Measurements from ENCODE around the gene CNTNAP2. TPM values are rescaled to one million over a fixed set of nuclear protein-coding genes. Genes with fewer than 3 reads are reported as not detected.

CNTNAP2 gene
- total RNA-seq, 6 experiments from 2014 or later, result 0.07 to 0.13 (median 0.12) TPM; not detected in 3

- H3K36me3 Mint-ChIP-seq (ENCODE audit: low read depth), result no peaks in the 10 kb centered on the region
- H3K27me3 Mint-ChIP-seq (ENCODE audit: insufficient read depth), result no peaks in the 10 kb centered on the region
- H3K27ac Mint-ChIP-seq, result no peak overlapping the region
- no peaks in the 10 kb centered on the region for H3K4me1 Mint-ChIP-seq (ENCODE audit: low read depth)
- TF ChIP-seq, protein P1, sequence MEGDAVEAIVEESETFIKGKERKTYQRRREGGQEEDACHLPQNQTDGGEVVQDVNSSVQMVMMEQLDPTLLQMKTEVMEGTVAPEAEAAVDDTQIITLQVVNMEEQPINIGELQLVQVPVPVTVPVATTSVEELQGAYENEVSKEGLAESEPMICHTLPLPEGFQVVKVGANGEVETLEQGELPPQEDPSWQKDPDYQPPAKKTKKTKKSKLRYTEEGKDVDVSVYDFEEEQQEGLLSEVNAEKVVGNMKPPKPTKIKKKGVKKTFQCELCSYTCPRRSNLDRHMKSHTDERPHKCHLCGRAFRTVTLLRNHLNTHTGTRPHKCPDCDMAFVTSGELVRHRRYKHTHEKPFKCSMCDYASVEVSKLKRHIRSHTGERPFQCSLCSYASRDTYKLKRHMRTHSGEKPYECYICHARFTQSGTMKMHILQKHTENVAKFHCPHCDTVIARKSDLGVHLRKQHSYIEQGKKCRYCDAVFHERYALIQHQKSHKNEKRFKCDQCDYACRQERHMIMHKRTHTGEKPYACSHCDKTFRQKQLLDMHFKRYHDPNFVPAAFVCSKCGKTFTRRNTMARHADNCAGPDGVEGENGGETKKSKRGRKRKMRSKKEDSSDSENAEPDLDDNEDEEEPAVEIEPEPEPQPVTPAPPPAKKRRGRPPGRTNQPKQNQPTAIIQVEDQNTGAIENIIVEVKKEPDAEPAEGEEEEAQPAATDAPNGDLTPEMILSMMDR (IDR thresholded peaks at IDR 0.05), result no peak
- no peak overlapping the region for H3K4me3 Mint-ChIP-seq
- peaks cover 50% of the 10 kb centered on the region for H3K9me3 Mint-ChIP-seq
- no peak for DNase-seq
Observed at GRCh38 chr7:147904219-147904576, 1787.6 kb downstream of the CNTNAP2 start.

- no peak for DNase-seq
- Mint-ChIP-seq H3K27me3 (ENCODE audit: insufficient read depth) (no peaks in the 10 kb centered on the region; the same call in 1 of the 2 replicates), H3K27ac (no peak overlapping the region), H3K4me3 (no peak overlapping the region), H3K36me3 (ENCODE audit: low read depth) (no peaks in the 10 kb centered on the region; the same call in 1 of the 2 replicates), H3K4me1 (ENCODE audit: low read depth) (no peaks in the 10 kb centered on the region), H3K9me3 (peaks cover 34% of the 10 kb centered on the region)
- TF ChIP-seq, protein P1 (IDR thresholded peaks at IDR 0.05), result no peak
Observed at GRCh38 chr7:147909431-147910148, 1793.0 kb downstream of the CNTNAP2 start.

- Mint-ChIP-seq H3K36me3 (ENCODE audit: low read depth) (no peaks in the 10 kb centered on the region; the same call in 1 of the 2 replicates), H3K4me3 (no peak overlapping the region), H3K27me3 (ENCODE audit: insufficient read depth) (no peaks in the 10 kb centered on the region; the same call in 1 of the 2 replicates), H3K9me3 (peaks cover 35% of the 10 kb centered on the region), H3K4me1 (ENCODE audit: low read depth) (no peaks in the 10 kb centered on the region), H3K27ac (no peak overlapping the region)
- DNase-seq, result no peak
- TF ChIP-seq, protein P1 (IDR thresholded peaks at IDR 0.05), result no peak
Observed at GRCh38 chr7:147911201-147911601, 1794.6 kb downstream of the CNTNAP2 start.

- no peaks in the 10 kb centered on the region for H3K4me1 Mint-ChIP-seq (ENCODE audit: low read depth)
- TF ChIP-seq, protein P1 (IDR thresholded peaks at IDR 0.05), result no peak
Observed at GRCh38 chr7:147912291-147912690, 1795.7 kb downstream of the CNTNAP2 start.

GRCh38 chr7:147912946-147913638, 1796.5 kb downstream of the CNTNAP2 start:
- H3K27me3 Mint-ChIP-seq (ENCODE audit: insufficient read depth), result no peaks in the 10 kb centered on the region; the same call in 1 of the 2 replicates
- DNase-seq, result no peak
- no peaks in the 10 kb centered on the region for H3K4me1 Mint-ChIP-seq (ENCODE audit: low read depth)
- no peaks in the 10 kb centered on the region; the same call in 1 of the 2 replicates for H3K36me3 Mint-ChIP-seq (ENCODE audit: low read depth)
- peaks cover 45% of the 10 kb centered on the region for H3K9me3 Mint-ChIP-seq
- H3K27ac Mint-ChIP-seq, result no peak overlapping the region
- no peak overlapping the region for H3K4me3 Mint-ChIP-seq
- TF ChIP-seq, protein P1 (IDR thresholded peaks at IDR 0.05), result no peak

More at GRCh38 chr7:147912291-147912690, 1795.7 kb downstream of the CNTNAP2 start:
- DNase-seq, result no peak
- no peaks in the 10 kb centered on the region; the same call in 1 of the 2 replicates for H3K27me3 Mint-ChIP-seq (ENCODE audit: insufficient read depth)
- H3K9me3 Mint-ChIP-seq, result peaks cover 40% of the 10 kb centered on the region
- no peak overlapping the region for H3K4me3 Mint-ChIP-seq
- H3K27ac Mint-ChIP-seq, result no peak overlapping the region
- no peaks in the 10 kb centered on the region; the same call in 1 of the 2 replicates for H3K36me3 Mint-ChIP-seq (ENCODE audit: low read depth)

Measured in HFFc6 (cell line).